Caco-2 (cell line): ENCODE measurements around the gene GBX2. TPM values are rescaled to one million over a fixed set of nuclear protein-coding genes. Genes with fewer than 3 reads are reported as not detected.

Source experiments
- BruUV-seq: library from RNA; stranded (reverse); fragments of 400-500 nt; replicated peaks from 2 replicates; lab custom pipeline; 2021; lab: Mats Ljungman, UMichigan
- CTCF ChIA-PET: fragments of 300-600 bp; sonication (Branson Sonifier 250); formaldehyde crosslinking; loops from one replicate; lab custom pipeline; 2022; ENCODE audit warnings: antibody characterized with exemption; lab: Charles Lee
- POLR2A ChIA-PET: fragments of 300-600 bp; sonication (Branson Sonifier 250); formaldehyde crosslinking; loops from one replicate; lab custom pipeline; 2022; ENCODE audit warnings: antibody characterized with exemption; lab: Charles Lee
- DNase-seq, 2 experiments: peaks; one replicate each; pipeline versions ENCODE4 v3.0.0 to v3.0.0-alpha.2; 2020 to 2022
- H3K27me3 ChIP-seq: replicated peaks from 2 replicates; pipeline ENCODE4 v1.6.0; 2011; ENCODE audit warnings: low read length; ENCODE audit not compliant: control insufficient read depth, insufficient read depth
- H3K36me3 ChIP-seq: 2 replicates; pipeline ENCODE4 v1.5.1; 2011; ENCODE audit warnings: low read length; ENCODE audit not compliant: control insufficient read depth, insufficient read depth
- H3K4me1 ChIP-seq: fragments of 250-450 bp; sonication (Bioruptor Pico); 2 replicates; pipeline ENCODE4 v1.5.1; 2020; ENCODE audit warnings: mild to moderate bottlenecking
- H3K4me3 ChIP-seq: 2 replicates; pipeline ENCODE4 v1.5.1; 2011; ENCODE audit warnings: low read depth, mild to moderate bottlenecking, control low read depth, low read length
- H3K9me3 ChIP-seq: fragments of 250-450 bp; sonication (Bioruptor Pico); 2 replicates; pipeline ENCODE4 v1.5.1; 2020; ENCODE audit warnings: mild to moderate bottlenecking, moderate library complexity
- H3K27ac Mint-ChIP-seq: one replicate; pipeline ENCODE4 v1.8.0; 2022; ENCODE audit warnings: mixed read lengths; ENCODE audit not compliant: unreplicated experiment
- H3K27me3 Mint-ChIP-seq: one replicate; pipeline ENCODE4 v1.8.0; 2022; ENCODE audit warnings: mixed read lengths; ENCODE audit not compliant: insufficient read depth, unreplicated experiment
- H3K36me3 Mint-ChIP-seq: one replicate; pipeline ENCODE4 v1.8.0; 2022; ENCODE audit warnings: mild to moderate bottlenecking, mixed read lengths; ENCODE audit not compliant: insufficient read depth, unreplicated experiment
- H3K4me1 Mint-ChIP-seq: one replicate; pipeline ENCODE4 v1.8.0; 2022; ENCODE audit warnings: low read depth, mixed read lengths; ENCODE audit not compliant: unreplicated experiment
- H3K4me3 Mint-ChIP-seq: one replicate; pipeline ENCODE4 v1.8.0; 2022; ENCODE audit warnings: mild to moderate bottlenecking, moderate library complexity, mixed read lengths; ENCODE audit not compliant: unreplicated experiment
- H3K9me3 Mint-ChIP-seq: one replicate; pipeline ENCODE4 v1.8.0; 2022; ENCODE audit warnings: mixed read lengths; ENCODE audit not compliant: unreplicated experiment
- CTCF ChIP-seq, 2 experiments: fragments of 200-600 bp in 1 of 2; IDR thresholded peaks; 1 replicate in 1 of 2; 2 replicates in 1 of 2; pipeline versions ENCODE4 v1.5.1 to v1.8.0; 2011 to 2022; ENCODE audit warnings: antibody characterized with exemption in 1 of 2, control low read depth in 1 of 2, inconsistent platforms in 1 of 2, low read depth in 1 of 2, low read length in 1 of 2, mild to moderate bottlenecking in 1 of 2, moderate library complexity in 1 of 2; ENCODE audit not compliant: insufficient read depth in 1 of 2, severe bottlenecking in 1 of 2, unreplicated experiment in 1 of 2
- intact Hi-C: fragments of 100-400 bp; cut with micrococcal nuclease; formaldehyde crosslinking; loops from one replicate; pipeline ENCODE4 v1.10.0; 2022; ENCODE audit not compliant: unreplicated experiment
- total RNA-seq: library from RNA; stranded (reverse); gene quantifications from 2 replicates; pipeline ENCODE4 v1.2.3, GENCODE V29; 2022

GBX2 gene
- total RNA-seq, 1 experiment from 2014 or later: 2.1 TPM

- Histone ChIP-seq H3K4me3 (no peak overlapping the region), H3K4me1 (no peaks in the 10 kb centered on the region), H3K27me3 (no peaks in the 10 kb centered on the region), H3K36me3 (no peaks in the 10 kb centered on the region), H3K9me3 (no peaks in the 10 kb centered on the region)
- Mint-ChIP-seq H3K9me3 (no peaks in the 10 kb centered on the region), H3K4me3 (no peak overlapping the region), H3K27ac (no peak overlapping the region), H3K36me3 (peaks cover under 1% of the 10 kb centered on the region), H3K27me3 (no peaks in the 10 kb centered on the region), H3K4me1 (no peaks in the 10 kb centered on the region)
- DNase-seq: no peak
- intact Hi-C loops: no loop called here
- no peak for TF ChIP-seq CTCF (IDR thresholded peaks at IDR 0.05; ENCODE audit: insufficient read depth in 1 of 2, low read depth in 1 of 2, low read length in 1 of 2, severe bottlenecking in 1 of 2, unreplicated experiment in 1 of 2)
- ChIA-PET CTCF (no interaction called here), POLR2A (no interaction called here)
- BruUV-seq: no TSS peak
Observed at GRCh38 chr2:236162882-236163470, 5.2 kb downstream of the GBX2 start.

- no peaks in the 10 kb centered on the region for H3K27me3 ChIP-seq
- H3K4me1 ChIP-seq: no peaks in the 10 kb centered on the region
- H3K4me1 Mint-ChIP-seq: no peaks in the 10 kb centered on the region
- H3K4me3 Mint-ChIP-seq: no peak overlapping the region
- no peaks in the 10 kb centered on the region for H3K9me3 Mint-ChIP-seq
- no peaks in the 10 kb centered on the region for H3K9me3 ChIP-seq
- no peak for TF ChIP-seq CTCF (IDR thresholded peaks at IDR 0.05; ENCODE audit: insufficient read depth in 1 of 2, low read depth in 1 of 2, low read length in 1 of 2, severe bottlenecking in 1 of 2, unreplicated experiment in 1 of 2)
- no peaks in the 10 kb centered on the region for H3K36me3 ChIP-seq
- DNase-seq: no peak
- CTCF ChIA-PET: no interaction called here
- POLR2A ChIA-PET: no interaction called here
- no peak overlapping the region for H3K27ac Mint-ChIP-seq
- no peak overlapping the region for H3K4me3 ChIP-seq
- intact Hi-C loops: no loop called here
- BruUV-seq: no TSS peak
- no peaks in the 10 kb centered on the region for H3K36me3 Mint-ChIP-seq
- no peaks in the 10 kb centered on the region for H3K27me3 Mint-ChIP-seq
Observed at GRCh38 chr2:236162031-236162845, 5.9 kb downstream of the GBX2 start.

- Histone ChIP-seq H3K4me1 (no peaks in the 10 kb centered on the region), H3K4me3 (no peak overlapping the region), H3K36me3 (no peaks in the 10 kb centered on the region), H3K9me3 (no peaks in the 10 kb centered on the region), H3K27me3 (no peaks in the 10 kb centered on the region)
- H3K27me3 Mint-ChIP-seq: no peaks in the 10 kb centered on the region
- TF ChIP-seq CTCF (IDR thresholded peaks at IDR 0.05; ENCODE audit: insufficient read depth in 1 of 2, low read depth in 1 of 2, low read length in 1 of 2, severe bottlenecking in 1 of 2, unreplicated experiment in 1 of 2): no peak
- no peak for DNase-seq
- no peaks in the 10 kb centered on the region for H3K9me3 Mint-ChIP-seq
- H3K27ac Mint-ChIP-seq: no peak overlapping the region
- CTCF ChIA-PET: no interaction called here
- intact Hi-C loops: no loop called here
- H3K36me3 Mint-ChIP-seq: no peaks in the 10 kb centered on the region
- no peaks in the 10 kb centered on the region for H3K4me1 Mint-ChIP-seq
- POLR2A ChIA-PET: no interaction called here
- no peak overlapping the region for H3K4me3 Mint-ChIP-seq
- no TSS peak for BruUV-seq
Observed at GRCh38 chr2:236161531-236161930, 6.7 kb downstream of the GBX2 start.
